Activated CD4-positive, alpha-beta memory T cell treated with anti-CD3 and anti-CD28 coated beads, Interleukin-2, amount 10 ng/mL, durations not matched to agents 7 days and 5 days (primary cell): ENCODE results near the gene PCNX3. TPM values are rescaled to one million over a fixed set of nuclear protein-coding genes. Genes with fewer than 3 reads are reported as not detected.

Experiments used
- CTCF ChIA-PET: fragments of 350-600 bp; sonication (Branson Sonifier 250); formaldehyde crosslinking; loops from one replicate; lab custom pipeline; 2021; ENCODE audit warnings: antibody characterized with exemption, inconsistent platforms; lab: Charles Lee
- POLR2A ChIA-PET: fragments of 350-600 bp; sonication (Branson Sonifier 250); formaldehyde crosslinking; loops from one replicate; lab custom pipeline; 2021; ENCODE audit warnings: antibody characterized with exemption; lab: Charles Lee
- DNase-seq: peaks from one replicate; pipeline ENCODE4 v3.0.0-alpha.2; 2020
- H3K27ac Mint-ChIP-seq: one replicate; pipeline ENCODE4 v1.8.0; 2021; ENCODE audit warnings: mild to moderate bottlenecking, mixed read lengths
- H3K27me3 Mint-ChIP-seq: one replicate; pipeline ENCODE4 v1.8.0; 2021; ENCODE audit warnings: mixed read lengths
- H3K36me3 Mint-ChIP-seq: one replicate; pipeline ENCODE4 v1.8.0; 2021; ENCODE audit warnings: low read depth, mixed read lengths
- H3K4me1 Mint-ChIP-seq: one replicate; pipeline ENCODE4 v1.8.0; 2021; ENCODE audit warnings: mixed read lengths
- H3K4me3 Mint-ChIP-seq: one replicate; pipeline ENCODE4 v1.8.0; 2021; ENCODE audit warnings: mild to moderate bottlenecking, mixed read lengths
- H3K9me3 Mint-ChIP-seq: one replicate; pipeline ENCODE4 v1.8.0; 2021; ENCODE audit warnings: mixed read lengths
- total RNA-seq, 2 experiments: library from RNA; stranded (reverse); gene quantifications; one replicate each; pipeline ENCODE4 v1.2.3, GENCODE V29; 2021

The PCNX3 gene
- total RNA-seq, 2 experiments from 2014 or later, result 39.8 to 40.3 TPM

- CTCF ChIA-PET, result no interaction called here
- Mint-ChIP-seq H3K9me3 (no peaks in the 10 kb centered on the region), H3K27ac (no peak overlapping the region), H3K4me3 (no peak overlapping the region), H3K36me3 (peaks cover 61% of the 10 kb centered on the region), H3K27me3 (no peaks in the 10 kb centered on the region), H3K4me1 (peaks cover 30% of the 10 kb centered on the region)
- no peak for DNase-seq
- POLR2A ChIA-PET, result interaction anchor here (0.5 kb wide), 1 partner anchor 13 kb away, joined by 3 read pairs; no protein-coding TSS in a partner anchor
These were observed 31.6 kb downstream of the PCNX3 start for GRCh38 chr11:65646958-65647701.

- H3K27me3 Mint-ChIP-seq, result no peaks in the 10 kb centered on the region
- ChIA-PET POLR2A (interaction anchor here (0.7 to 8.7 kb wide), 3 partner anchors 7 to 53 kb away, joined by 3 to 187 read pairs (median 3); partner anchors contain the start of genes KCNK7 and SIPA1), CTCF (interaction anchor here (1.1 kb wide), 1 partner anchor 11 kb away, joined by 3 read pairs; the partner anchor contains the start of gene SIPA1)
- H3K9me3 Mint-ChIP-seq, result no peaks in the 10 kb centered on the region
- no peak overlapping the region for H3K4me3 Mint-ChIP-seq
- H3K27ac Mint-ChIP-seq, result no peak overlapping the region
- H3K4me1 Mint-ChIP-seq, result peaks cover 34% of the 10 kb centered on the region
- H3K36me3 Mint-ChIP-seq, result peaks cover 64% of the 10 kb centered on the region
- no peak for DNase-seq
These were observed 33.5 kb downstream of the PCNX3 start for GRCh38 chr11:65648997-65649493.

GRCh38 chr11:65649656-65650546 is 34.3 kb downstream of the PCNX3 start:
- ChIA-PET POLR2A (interaction anchor here (0.7 to 8.7 kb wide), 3 partner anchors 8 to 54 kb away, joined by 3 to 187 read pairs (median 3); partner anchors contain the start of genes KCNK7 and SIPA1), CTCF (interaction anchor here (1.1 kb wide), 1 partner anchor 12 kb away, joined by 3 read pairs; the partner anchor contains the start of gene SIPA1)
- Mint-ChIP-seq H3K27me3 (no peaks in the 10 kb centered on the region), H3K27ac (no peak overlapping the region), H3K4me1 (peaks cover 31% of the 10 kb centered on the region), H3K4me3 (no peak overlapping the region), H3K36me3 (peaks cover 60% of the 10 kb centered on the region), H3K9me3 (no peaks in the 10 kb centered on the region)
- DNase-seq, result no peak

GRCh38 chr11:65650547-65651338 is 35.2 kb downstream of the PCNX3 start:
- Mint-ChIP-seq H3K27me3 (no peaks in the 10 kb centered on the region), H3K4me3 (no peak overlapping the region), H3K27ac (peak overlapping the region; percentile 84), H3K9me3 (no peaks in the 10 kb centered on the region), H3K4me1 (peaks cover 36% of the 10 kb centered on the region), H3K36me3 (peaks cover 62% of the 10 kb centered on the region)
- POLR2A ChIA-PET, result interaction anchor here (4.1 to 8.7 kb wide), 2 partner anchors 9 to 12 kb away, joined by 45 to 187 read pairs; partner anchors contain the start of genes RELA and SIPA1
- no peak for DNase-seq
- CTCF ChIA-PET, result interaction anchor here (0.8 kb wide), 1 partner anchor 12 kb away, joined by 3 read pairs; no protein-coding TSS in a partner anchor

GRCh38 chr11:65651339-65651588 is 35.7 kb downstream of the PCNX3 start:
- peak overlapping the region; percentile 84 for H3K27ac Mint-ChIP-seq
- ChIA-PET CTCF (interaction anchor here (0.8 to 1.4 kb wide), 2 partner anchors 12 to 129 kb away, joined by 3 to 5 read pairs; partner anchors contain the start of gene AP5B1), POLR2A (interaction anchor here (1.6 to 8.7 kb wide), 4 partner anchors 10 to 63 kb away, joined by 6 to 187 read pairs (median 40); partner anchors contain the start of genes MAP3K11, PCNX3, RELA and SIPA1)
- peaks cover 64% of the 10 kb centered on the region for H3K36me3 Mint-ChIP-seq
- H3K4me3 Mint-ChIP-seq, result peak overlapping the region; percentile 74
- no peaks in the 10 kb centered on the region for H3K9me3 Mint-ChIP-seq
- DNase-seq, result no peak
- peaks cover 39% of the 10 kb centered on the region for H3K4me1 Mint-ChIP-seq
- H3K27me3 Mint-ChIP-seq, result no peaks in the 10 kb centered on the region

- Mint-ChIP-seq H3K4me3 (peak overlapping the region; percentile 74), H3K27me3 (no peaks in the 10 kb centered on the region), H3K9me3 (no peaks in the 10 kb centered on the region), H3K4me1 (peaks cover 42% of the 10 kb centered on the region), H3K36me3 (peaks cover 70% of the 10 kb centered on the region), H3K27ac (peak overlapping the region; percentile 84)
- no peak for DNase-seq
- CTCF ChIA-PET, result interaction anchor here (0.6 to 1.7 kb wide), 7 partner anchors 9 to 323 kb away, joined by 3 to 5 read pairs (median 3); partner anchors contain the start of genes AP5B1 and RELA
- POLR2A ChIA-PET, result interaction anchor here (0.7 to 8.7 kb wide), 12 partner anchors 10 to 390 kb away, joined by 3 to 187 read pairs (median 4); partner anchors contain the start of genes EHBP1L1, FAM89B, MALAT1 and MAP3K11
These were observed 36.3 kb downstream of the PCNX3 start for GRCh38 chr11:65651589-65652510.

GRCh38 chr11:65652511-65653228 is 37.1 kb downstream of the PCNX3 start:
- Mint-ChIP-seq H3K4me1 (peaks cover 50% of the 10 kb centered on the region), H3K9me3 (no peaks in the 10 kb centered on the region), H3K4me3 (peak overlapping the region; percentile 74), H3K27me3 (no peaks in the 10 kb centered on the region), H3K27ac (peak overlapping the region; percentile 93), H3K36me3 (peaks cover 76% of the 10 kb centered on the region)
- POLR2A ChIA-PET, result interaction anchor here (0.7 to 8.7 kb wide), 16 partner anchors 10 to 391 kb away, joined by 3 to 187 read pairs (median 4); partner anchors contain the start of genes CCDC85B, EHBP1L1, FAM89B and KAT5
- CTCF ChIA-PET, result interaction anchor here (0.6 to 1.7 kb wide), 12 partner anchors 8 to 322 kb away, joined by 3 to 8 read pairs (median 3); partner anchors contain the start of genes AP5B1, KAT5, MUS81 and RELA
- peak; percentile 96 for DNase-seq

DNA sequence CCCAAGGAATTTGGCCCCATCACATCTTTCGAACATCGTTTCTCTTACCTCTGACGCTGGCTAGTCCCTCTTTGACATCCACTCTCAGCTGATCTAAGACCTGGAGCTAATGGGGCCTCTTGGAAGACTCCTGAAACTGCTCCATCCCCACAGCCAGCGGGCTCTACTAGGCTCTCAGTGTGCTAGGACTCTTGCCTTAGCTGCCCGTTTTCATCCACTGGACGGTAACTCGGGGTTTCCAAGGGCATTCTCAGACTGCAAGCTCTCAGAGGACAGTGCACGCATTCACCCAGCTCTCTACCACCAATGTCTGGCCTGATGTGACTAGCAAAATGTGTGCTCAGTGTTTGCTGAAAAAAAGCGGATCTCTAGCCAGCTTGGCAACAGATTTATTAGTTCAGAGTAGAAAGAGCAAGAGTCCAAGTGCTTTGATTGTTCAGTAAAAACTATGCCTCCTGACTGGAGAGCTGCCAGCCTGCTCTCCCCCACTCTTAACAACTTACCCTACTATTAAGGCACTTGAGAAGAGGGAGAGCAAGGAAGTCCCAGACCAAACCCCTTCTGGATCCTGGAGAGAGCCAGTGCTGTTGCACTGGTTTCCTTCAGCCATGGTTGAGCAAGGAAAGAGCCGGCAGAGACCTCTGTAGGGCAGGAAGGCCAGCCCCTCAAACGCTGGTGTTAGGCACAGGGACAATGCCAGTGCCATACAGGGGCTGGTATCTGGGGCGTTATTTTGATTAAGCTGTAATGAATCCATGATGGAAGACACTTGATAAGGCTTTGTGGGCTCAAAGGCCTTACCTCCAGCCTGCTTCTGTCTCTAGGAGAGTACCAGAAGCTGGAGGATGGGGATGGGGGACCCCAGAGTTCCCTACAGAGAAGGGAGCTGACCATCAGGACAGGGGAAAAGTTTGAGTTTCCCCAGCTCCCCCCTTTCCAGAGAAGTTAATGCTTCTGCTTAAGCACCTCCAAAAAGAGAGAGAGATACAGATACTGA is 38.0 kb downstream of the PCNX3 start:
- H3K27me3 Mint-ChIP-seq, result no peaks in the 10 kb centered on the region
- ChIA-PET POLR2A (interaction anchor here (0.8 to 8.7 kb wide), 13 partner anchors 10 to 392 kb away, joined by 3 to 187 read pairs (median 4); partner anchors contain the start of genes CCDC85B, KAT5, MAP3K11 and PCNX3), CTCF (interaction anchor here (0.6 to 1.7 kb wide), 9 partner anchors 7 to 206 kb away, joined by 3 to 8 read pairs (median 3); partner anchors contain the start of genes KAT5, MUS81 and SIPA1)
- no peak for DNase-seq
- peaks cover 78% of the 10 kb centered on the region for H3K36me3 Mint-ChIP-seq
- peaks cover 50% of the 10 kb centered on the region for H3K4me1 Mint-ChIP-seq
- peak overlapping the region; percentile 93 for H3K27ac Mint-ChIP-seq
- peak overlapping the region; percentile 74 for H3K4me3 Mint-ChIP-seq
- no peaks in the 10 kb centered on the region for H3K9me3 Mint-ChIP-seq
